GM12864 (cell line): ENCODE measurements around the gene TTC19.
A peak's percentile ranks its signal among the peaks of the same experiment; 100 is the strongest.

Source experiments
- DNase-seq: peaks from one replicate; pipeline ENCODE4 v3.0.0-alpha.2; 2011; ENCODE audit warnings: low read depth
- H3K4me3 ChIP-seq: 2 replicates; pipeline ENCODE4 v1.5.1; 2011; ENCODE audit warnings: mild to moderate bottlenecking, low read depth, low read length, control low read depth
- CTCF ChIP-seq: IDR thresholded peaks from 2 replicates; pipeline ENCODE4 v1.5.1; 2011; ENCODE audit warnings: low read depth, mild to moderate bottlenecking, moderate library complexity, low read length, control low read depth, inconsistent platforms; ENCODE audit errors: missing control alignments

TTC19 gene

DNA sequence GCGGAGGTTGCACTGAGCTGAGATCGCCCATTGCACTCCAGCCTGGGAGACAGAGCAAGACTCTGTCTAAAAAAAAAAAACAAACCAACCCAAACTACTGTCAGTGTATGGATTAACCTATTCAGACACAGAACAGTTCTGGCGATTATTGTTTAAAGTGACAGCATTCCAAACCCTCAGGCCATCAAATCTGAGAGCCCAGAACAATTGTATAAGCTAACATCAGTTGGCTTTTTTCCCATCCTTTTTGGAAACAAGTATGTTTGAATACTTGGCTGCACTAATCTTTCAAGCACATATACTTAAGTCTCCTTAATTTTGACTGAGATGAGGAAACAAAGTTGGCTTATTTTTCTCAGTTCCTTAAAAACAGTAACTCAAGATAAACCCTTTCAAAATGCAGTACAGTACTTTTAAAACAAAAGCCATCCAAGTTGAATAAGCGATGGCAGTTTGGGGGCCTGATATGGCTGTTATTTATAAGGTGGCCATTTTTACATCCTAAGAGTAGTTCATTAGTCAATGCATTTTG lies 1.5 kb upstream of the TTC19 start:
- no peak for DNase-seq
- no peak for TF ChIP-seq CTCF
- H3K4me3 ChIP-seq: no peak overlapping the region

- TF ChIP-seq CTCF: no peak
- peak overlapping the region; percentile 74 for H3K4me3 ChIP-seq
- no peak for DNase-seq
Observed at GRCh38 chr17:15999974-16000827, 577 bp downstream of the TTC19 start.

GRCh38 chr17:16001226-16001897 lies 1.7 kb downstream of the TTC19 start:
- no peak for DNase-seq
- TF ChIP-seq CTCF: no peak
- H3K4me3 ChIP-seq: peak overlapping the region; percentile 74

DNA sequence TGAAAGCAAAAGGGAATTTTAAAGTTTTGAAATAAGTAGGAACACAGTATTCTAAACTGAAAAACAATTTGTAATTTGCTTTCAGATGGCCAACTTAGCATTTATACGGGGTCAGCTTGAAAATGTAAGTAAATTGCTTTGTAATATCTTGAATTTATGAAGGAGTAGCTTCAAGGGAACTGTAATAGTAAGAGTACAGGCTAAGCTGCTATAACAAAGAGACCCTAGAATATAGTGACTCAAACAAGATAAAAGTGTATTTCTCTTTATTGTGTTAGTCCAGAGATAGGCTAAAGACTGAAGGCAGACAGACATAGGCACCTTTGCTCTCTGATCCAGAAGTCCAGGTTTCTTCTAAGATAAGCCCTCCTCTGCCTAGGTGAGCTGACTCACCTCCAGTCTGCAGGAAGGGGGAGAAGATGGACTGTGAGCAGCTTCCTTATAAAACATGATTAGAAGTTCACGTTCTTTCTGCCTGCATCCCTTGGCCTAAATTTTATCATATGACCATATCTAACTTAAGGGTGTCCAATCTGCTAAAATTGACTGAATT lies 3.2 kb downstream of the TTC19 start:
- no peak for TF ChIP-seq CTCF
- H3K4me3 ChIP-seq: no peak overlapping the region
- DNase-seq: no peak

GRCh38 chr17:16003841-16004240 lies 4.2 kb downstream of the TTC19 start:
- no peak overlapping the region for H3K4me3 ChIP-seq
- no peak for DNase-seq
- no peak for TF ChIP-seq CTCF

- DNase-seq: no peak
- TF ChIP-seq CTCF: no peak
- H3K4me3 ChIP-seq: no peak overlapping the region
Observed at GRCh38 chr17:16005636-16006035, 6.0 kb downstream of the TTC19 start.
